ENCODE measurements around the gene WDFY4.

WDFY4 gene

GRCh38 chr10:48760983-48761382, 76.3 kb downstream of the WDFY4 start:
- no peak for TF ChIP-seq NFIC (IDR thresholded peaks at IDR 0.05)
- no peak for TF ChIP-seq EP300 (IDR thresholded peaks at IDR 0.05; ENCODE audit: borderline replicate concordance)
- TF ChIP-seq FOXM1 (IDR thresholded peaks at IDR 0.05; ENCODE audit: borderline replicate concordance, low read depth), result no peak
- no peak for TF ChIP-seq REST (IDR thresholded peaks at IDR 0.05; ENCODE audit: low read depth)
- TF ChIP-seq RAD21 (IDR thresholded peaks at IDR 0.05; ENCODE audit: low read depth), result no peak
- no peak for TF ChIP-seq MAX (IDR thresholded peaks at IDR 0.05)
- TF ChIP-seq TEAD4 (IDR thresholded peaks at IDR 0.05), result no peak
- no peak for TF ChIP-seq YY1 (IDR thresholded peaks at IDR 0.05; ENCODE audit: low read depth)

- TF ChIP-seq TEAD4 (IDR thresholded peaks at IDR 0.05) (no peak), CREB1 (IDR thresholded peaks at IDR 0.05; ENCODE audit: low read depth) (no peak), REST (IDR thresholded peaks at IDR 0.05; ENCODE audit: low read depth) (no peak), TAF1 (IDR thresholded peaks at IDR 0.05; ENCODE audit: low read depth) (no peak), MAX (IDR thresholded peaks at IDR 0.05) (no peak), RAD21 (IDR thresholded peaks at IDR 0.05; ENCODE audit: low read depth) (no peak), NFIC (IDR thresholded peaks at IDR 0.05) (no peak), USF1 (IDR thresholded peaks at IDR 0.05) (no peak), EGR1 (IDR thresholded peaks at IDR 0.05) (no peak), TCF12 (IDR thresholded peaks at IDR 0.05; ENCODE audit: low read depth) (no peak), EP300 (IDR thresholded peaks at IDR 0.05; ENCODE audit: borderline replicate concordance) (no peak), YY1 (IDR thresholded peaks at IDR 0.05; ENCODE audit: low read depth) (no peak), ZBTB7A (IDR thresholded peaks at IDR 0.05; ENCODE audit: low read depth) (no peak), FOXM1 (IDR thresholded peaks at IDR 0.05; ENCODE audit: borderline replicate concordance, low read depth) (no peak), CEBPB (IDR thresholded peaks at IDR 0.05) (no peak)
These were observed 77.7 kb downstream of the WDFY4 start for GRCh38 chr10:48762064-48763042.

GRCh38 chr10:48763403-48763965, 78.8 kb downstream of the WDFY4 start:
- TF ChIP-seq EP300 (IDR thresholded peaks at IDR 0.05; ENCODE audit: borderline replicate concordance) (no peak), EGR1 (IDR thresholded peaks at IDR 0.05) (no peak), TCF12 (IDR thresholded peaks at IDR 0.05; ENCODE audit: low read depth) (no peak), FOXM1 (IDR thresholded peaks at IDR 0.05; ENCODE audit: borderline replicate concordance, low read depth) (no peak), YY1 (IDR thresholded peaks at IDR 0.05; ENCODE audit: low read depth) (no peak), RAD21 (IDR thresholded peaks at IDR 0.05; ENCODE audit: low read depth) (no peak), REST (IDR thresholded peaks at IDR 0.05; ENCODE audit: low read depth) (no peak), CEBPB (IDR thresholded peaks at IDR 0.05) (no peak)

GRCh38 chr10:48764486-48764885, 79.8 kb downstream of the WDFY4 start:
- no peak for TF ChIP-seq RAD21 (IDR thresholded peaks at IDR 0.05; ENCODE audit: low read depth)
- no peak for TF ChIP-seq MAX (IDR thresholded peaks at IDR 0.05)
- TF ChIP-seq EP300 (IDR thresholded peaks at IDR 0.05; ENCODE audit: borderline replicate concordance), result no peak
- TF ChIP-seq TCF12 (IDR thresholded peaks at IDR 0.05; ENCODE audit: low read depth), result no peak
- TF ChIP-seq USF1 (IDR thresholded peaks at IDR 0.05), result no peak
- TF ChIP-seq CEBPB (IDR thresholded peaks at IDR 0.05), result no peak
- no peak for TF ChIP-seq NFIC (IDR thresholded peaks at IDR 0.05)
- no peak for TF ChIP-seq FOXM1 (IDR thresholded peaks at IDR 0.05; ENCODE audit: borderline replicate concordance, low read depth)
- no peak for TF ChIP-seq ZBTB7A (IDR thresholded peaks at IDR 0.05; ENCODE audit: low read depth)

All from Ishikawa (cell line).